Stomach smooth muscle (tissue), 2 donors: ENCODE data around the gene ZDHHC18.
A peak's percentile ranks its signal among the peaks of the same experiment; 100 is the strongest.
"Not testable (repeated sequence)": the region's sequence is repeated elsewhere in the genome, so short reads cannot be mapped to it uniquely, and the experiment has no call there.

Experiments used
- H3K27ac ChIP-seq: one replicate; pipeline ENCODE4 v1.7.0; 2013; ENCODE audit warnings: mild to moderate bottlenecking, low read length, inconsistent platforms
- H3K27me3 ChIP-seq, 2 donors: one replicate each; pipeline ENCODE4 v1.7.0; 2013; ENCODE audit warnings: low read length in 2 of 2; ENCODE audit not compliant: insufficient read depth in 2 of 2, control insufficient read depth in 1 of 2
- H3K36me3 ChIP-seq, 2 donors: one replicate each; pipeline ENCODE4 v1.7.0; 2013; ENCODE audit warnings: low read length in 2 of 2; ENCODE audit not compliant: control insufficient read depth in 2 of 2, insufficient read depth in 2 of 2
- H3K4me1 ChIP-seq: one replicate; pipeline ENCODE4 v1.7.0; 2013; ENCODE audit warnings: low read length; ENCODE audit not compliant: control insufficient read depth, insufficient read depth
- H3K4me3 ChIP-seq, 2 donors: one replicate each; pipeline ENCODE4 v1.7.0; 2013; ENCODE audit warnings: low read length in 2 of 2
- H3K9ac ChIP-seq, 2 donors: one replicate each; pipeline ENCODE4 v1.7.0; 2013; ENCODE audit warnings: low read length in 2 of 2, mild to moderate bottlenecking in 1 of 2
- H3K9me3 ChIP-seq, 2 donors: one replicate each; pipeline ENCODE4 v1.7.0; 2013; ENCODE audit warnings: low read length in 2 of 2; ENCODE audit not compliant: control insufficient read depth in 2 of 2
- donor health status: healthy.
- donor health status: Pancreatic carcinoma.

Gene ZDHHC18

GRCh38 chr1:26833432-26834405 lies 7.2 kb downstream of the ZDHHC18 start:
- Histone ChIP-seq H3K27ac (no peak overlapping the region), H3K4me3 (no peak overlapping the region), H3K9ac (no peak overlapping the region), H3K36me3 (peaks cover 36 to 42% of the 10 kb centered on the region in 2 donors), H3K9me3 (no peaks in the 10 kb centered on the region), H3K4me1 (peaks cover 3% of the 10 kb centered on the region), H3K27me3 (no peaks in the 10 kb centered on the region)

GRCh38 chr1:26837665-26838064 lies 11.2 kb downstream of the ZDHHC18 start:
- H3K36me3 ChIP-seq = peaks cover 40 to 49% of the 10 kb centered on the region in 2 donors
- not testable (repeated sequence) for H3K9me3 ChIP-seq, H3K9ac ChIP-seq, H3K27me3 ChIP-seq, H3K4me3 ChIP-seq, H3K4me1 ChIP-seq, H3K27ac ChIP-seq

- Histone ChIP-seq H3K27me3 (no peaks in the 10 kb centered on the region), H3K9me3 (no peaks in the 10 kb centered on the region), H3K36me3 (peaks cover 35 to 44% of the 10 kb centered on the region in 2 donors), H3K27ac (no peak overlapping the region), H3K4me3 (no peak overlapping the region), H3K4me1 (no peaks in the 10 kb centered on the region), H3K9ac (no peak overlapping the region)
These were observed 12.2 kb downstream of the ZDHHC18 start for GRCh38 chr1:26838474-26839338.

- Histone ChIP-seq H3K9ac (no peak overlapping the region), H3K9me3 (no peaks in the 10 kb centered on the region), H3K4me3 (no peak overlapping the region), H3K27me3 (no peaks in the 10 kb centered on the region), H3K27ac (no peak overlapping the region), H3K36me3 (peaks cover 31 to 39% of the 10 kb centered on the region in 2 donors), H3K4me1 (no peaks in the 10 kb centered on the region)
These were observed 12.8 kb downstream of the ZDHHC18 start for GRCh38 chr1:26839339-26839722.

DNA sequence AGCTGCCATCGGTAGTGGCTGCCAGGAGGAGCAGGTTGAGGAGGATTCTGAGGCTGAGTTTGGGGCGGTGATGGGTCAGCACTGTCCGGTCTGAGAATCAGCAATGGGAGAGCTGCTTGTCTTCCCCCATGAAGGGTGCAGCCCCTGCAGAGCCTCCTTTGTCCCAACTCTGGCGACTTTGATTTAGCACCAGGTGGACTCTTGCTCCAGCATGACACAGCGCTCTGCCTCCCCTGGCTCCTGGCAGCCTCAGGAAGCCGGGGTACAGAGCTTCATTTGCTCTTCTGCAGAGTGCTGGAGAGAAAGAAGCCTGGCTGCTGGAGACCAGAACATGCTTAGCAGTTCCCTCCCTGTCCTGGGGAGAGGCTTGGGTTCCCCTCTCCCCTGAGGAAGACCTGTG lies 13.3 kb downstream of the ZDHHC18 start:
- H3K36me3 ChIP-seq = peaks cover 27 to 36% of the 10 kb centered on the region in 2 donors
- H3K9ac ChIP-seq = no peak overlapping the region
- no peaks in the 10 kb centered on the region for H3K4me1 ChIP-seq
- no peaks in the 10 kb centered on the region for H3K27me3 ChIP-seq
- H3K4me3 ChIP-seq = no peak overlapping the region
- no peak overlapping the region for H3K27ac ChIP-seq
- H3K9me3 ChIP-seq = no peaks in the 10 kb centered on the region

DNA sequence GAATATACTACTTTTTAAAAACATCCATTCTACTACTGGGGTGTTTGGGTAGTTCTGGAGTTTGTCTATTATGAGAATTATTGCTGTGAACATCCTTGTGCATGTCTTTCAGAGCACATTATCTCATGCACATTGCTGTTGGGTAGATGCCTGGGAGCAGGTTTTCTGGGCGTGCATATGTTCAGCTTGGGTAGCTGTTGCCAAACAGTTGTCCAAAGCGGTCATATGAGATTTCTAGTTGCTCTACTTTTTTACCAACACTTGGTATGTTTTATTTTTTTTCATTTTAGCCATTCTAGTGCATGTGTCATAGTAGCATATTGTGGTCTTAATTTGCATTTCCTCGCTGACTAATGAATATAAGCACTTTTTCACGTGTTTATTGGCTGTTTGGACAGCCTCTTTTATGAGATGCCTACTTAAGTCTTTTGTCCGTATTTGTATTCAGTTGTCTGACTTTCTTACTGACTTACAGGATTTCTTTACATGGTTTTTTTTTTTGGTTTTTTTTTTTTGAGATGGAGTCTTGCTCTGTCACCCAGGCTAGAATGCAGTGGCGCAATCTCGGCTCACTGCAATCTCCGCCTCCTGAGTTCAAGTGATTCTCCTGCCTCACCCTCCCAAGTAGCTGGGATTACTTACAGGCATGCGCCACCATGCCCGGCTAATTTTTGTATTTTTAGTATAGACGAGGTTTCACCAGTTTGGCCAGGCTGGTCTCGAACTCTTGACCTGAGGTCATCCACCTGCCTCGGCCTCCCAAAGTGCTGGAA lies 18.1 kb downstream of the ZDHHC18 start:
- H3K27ac ChIP-seq = no peak overlapping the region
- no peaks in the 10 kb centered on the region for H3K27me3 ChIP-seq
- H3K4me3 ChIP-seq = no peak overlapping the region
- peaks cover 29% of the 10 kb centered on the region in 2 donors for H3K36me3 ChIP-seq
- H3K9me3 ChIP-seq = no peaks in the 10 kb centered on the region
- no peak overlapping the region for H3K9ac ChIP-seq
- peaks cover 10% of the 10 kb centered on the region for H3K4me1 ChIP-seq

DNA sequence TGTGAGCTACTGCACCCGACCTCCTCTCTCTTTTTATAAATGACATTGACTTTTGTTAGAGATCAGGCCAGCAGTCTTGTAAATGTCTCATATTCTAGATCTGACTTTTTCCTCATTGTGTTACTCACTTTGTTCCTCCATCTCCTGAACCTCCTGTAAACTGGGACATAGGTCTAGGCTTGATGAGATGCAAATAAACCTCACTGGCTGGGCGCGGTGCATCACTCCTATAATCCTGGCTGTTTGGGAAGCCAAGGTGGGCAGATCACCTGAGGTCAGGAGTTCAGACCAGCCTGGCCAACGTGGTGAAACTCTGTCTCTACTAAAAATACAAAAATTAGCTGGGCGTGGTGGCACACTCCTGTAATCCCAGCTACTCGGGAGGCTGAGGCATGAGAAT lies 21.3 kb downstream of the ZDHHC18 start:
- peaks cover 37 to 45% of the 10 kb centered on the region in 2 donors for H3K36me3 ChIP-seq
- H3K4me1 ChIP-seq, H3K9me3 ChIP-seq, H3K4me3 ChIP-seq, H3K27me3 ChIP-seq, H3K9ac ChIP-seq, H3K27ac ChIP-seq: not testable (repeated sequence)

- Histone ChIP-seq H3K27me3 (no peaks in the 10 kb centered on the region), H3K36me3 (peaks cover 36 to 48% of the 10 kb centered on the region in 2 donors), H3K4me3 (no peak overlapping the region), H3K27ac (no peak overlapping the region), H3K9ac (peak overlapping the region in 1 of 2 donors; percentile 6), H3K4me1 (peaks cover 10% of the 10 kb centered on the region), H3K9me3 (no peaks in the 10 kb centered on the region)
These were observed 22.0 kb downstream of the ZDHHC18 start for GRCh38 chr1:26848499-26848898.

DNA sequence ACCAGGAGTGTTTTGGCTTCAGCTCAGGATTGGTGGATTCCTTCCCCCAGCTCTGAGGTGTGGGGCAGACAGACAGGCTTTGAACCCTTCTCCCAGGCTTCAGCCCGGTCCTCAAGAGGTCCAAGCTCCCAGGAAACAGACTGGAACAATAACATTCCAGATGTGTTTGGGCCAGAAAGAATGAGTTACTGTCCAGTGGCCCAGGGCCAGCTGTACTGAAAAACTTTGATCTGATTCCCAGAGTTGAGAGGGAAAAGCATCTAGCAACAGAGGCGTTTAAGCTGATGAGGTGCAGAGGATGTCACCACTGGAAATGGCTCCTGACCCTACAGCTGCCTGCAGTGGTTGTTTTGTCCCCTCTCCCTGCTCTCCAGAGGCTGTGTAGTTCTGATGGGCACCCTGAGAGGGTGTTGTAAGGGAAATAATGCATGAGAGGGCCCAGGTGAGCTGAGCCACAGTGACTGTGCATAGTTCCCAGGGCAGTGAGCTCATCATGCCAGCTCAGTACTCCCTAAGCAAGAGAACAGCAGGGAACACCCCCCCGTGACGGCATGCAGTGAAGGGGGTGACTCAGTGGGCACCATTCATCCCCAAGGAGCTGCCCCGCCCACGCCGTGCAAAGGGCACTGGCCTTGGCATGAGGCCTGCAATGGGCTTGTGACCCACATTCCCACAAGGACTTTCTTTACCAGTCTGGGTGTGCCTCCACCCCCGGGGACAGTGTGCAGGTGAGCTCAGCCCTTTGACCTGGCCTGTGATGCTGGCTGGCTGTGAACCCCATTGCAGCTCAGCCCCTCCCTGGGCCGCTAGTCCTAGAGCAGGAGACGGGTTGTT lies 22.7 kb downstream of the ZDHHC18 start:
- peak overlapping the region; percentile 18 for H3K27ac ChIP-seq
- peaks cover 10% of the 10 kb centered on the region for H3K4me1 ChIP-seq
- peak overlapping the region; percentile 6 to 29 for H3K9ac ChIP-seq
- peaks cover 41 to 54% of the 10 kb centered on the region in 2 donors for H3K36me3 ChIP-seq
- no peak overlapping the region for H3K4me3 ChIP-seq
- H3K27me3 ChIP-seq = no peaks in the 10 kb centered on the region
- no peaks in the 10 kb centered on the region for H3K9me3 ChIP-seq
